HG03159 (cell line): ENCODE data around the gene SPANXN2.
"Not testable (repeated sequence)": the region's sequence is repeated elsewhere in the genome, so short reads cannot be mapped to it uniquely, and the experiment has no call there.

ENCODE experiments used
- ATAC-seq: cut with Tn5 transposase; IDR thresholded peaks from one replicate; pipeline ENCODE4 v1.9.1; 2021; ENCODE audit warnings: mild to moderate bottlenecking, moderate library complexity; ENCODE audit not compliant: unreplicated experiment

Gene SPANXN2

GRCh38 chrX:143720652-143721051 is at the start of gene SPANXN2:
TSS of gene SPANXN2 (minus strand) at chrX:143720752. CDS start at chrX:143720668, 84 bp downstream.
- ATAC-seq, result not testable (repeated sequence)

- no peak for ATAC-seq
These were observed 48.4 kb upstream of the SPANXN2 start for GRCh38 chrX:143768976-143769375.

- not testable (repeated sequence) for ATAC-seq
These were observed 47.2 kb upstream of the SPANXN2 start for GRCh38 chrX:143767789-143768188.

- ATAC-seq, result no peak
These were observed 37.3 kb upstream of the SPANXN2 start for GRCh38 chrX:143757887-143758286.

- no peak for ATAC-seq
These were observed 36.8 kb upstream of the SPANXN2 start for GRCh38 chrX:143757375-143757774.

- no peak for ATAC-seq
These were observed 33.6 kb upstream of the SPANXN2 start for GRCh38 chrX:143754183-143754582.

GRCh38 chrX:143733866-143734265 is 13.3 kb upstream of the SPANXN2 start:
- ATAC-seq, result no peak

GRCh38 chrX:143726296-143726695 is 5.7 kb upstream of the SPANXN2 start:
- no peak for ATAC-seq

GRCh38 chrX:143701460-143701859 is 19.1 kb downstream of the SPANXN2 start:
- ATAC-seq, result no peak

GRCh38 chrX:143694885-143695284 is 25.7 kb downstream of the SPANXN2 start:
- no peak for ATAC-seq

- ATAC-seq, result no peak
These were observed 37.1 kb downstream of the SPANXN2 start for GRCh38 chrX:143683486-143683885.

- no peak for ATAC-seq
These were observed 45.6 kb downstream of the SPANXN2 start for GRCh38 chrX:143674926-143675325.

GRCh38 chrX:143669395-143669794 is 51.2 kb downstream of the SPANXN2 start:
- ATAC-seq, result no peak

- no peak for ATAC-seq
These were observed 56.2 kb downstream of the SPANXN2 start for GRCh38 chrX:143664302-143664701.

GRCh38 chrX:143663755-143664154 is 56.8 kb downstream of the SPANXN2 start:
- ATAC-seq, result no peak
